Cortex of kidney (tissue), 1 donor: Measurements from ENCODE around the gene SRGAP1.

Experiments used
- DNase-seq: peaks from one replicate; lab custom pipeline; 2025; lab: John Stamatoyannopoulos, UW

Gene SRGAP1

GRCh38 chr12:63966606-63966975 lies 122.1 kb downstream of the SRGAP1 start:
- no peak for DNase-seq

GRCh38 chr12:63967358-63968145 lies 123.1 kb downstream of the SRGAP1 start:
- no peak for DNase-seq

GRCh38 chr12:63968673-63969072 lies 124.2 kb downstream of the SRGAP1 start:
- no peak for DNase-seq

- no peak for DNase-seq
Observed at GRCh38 chr12:63976902-63977395, 132.4 kb downstream of the SRGAP1 start.

- DNase-seq: no peak
Observed at GRCh38 chr12:63977441-63977840, 132.9 kb downstream of the SRGAP1 start.

- no peak for DNase-seq
Observed at GRCh38 chr12:63978519-63978918, 134.0 kb downstream of the SRGAP1 start.

GRCh38 chr12:63980211-63980610 lies 135.7 kb downstream of the SRGAP1 start:
- no peak for DNase-seq

- no peak for DNase-seq
Observed at GRCh38 chr12:63981343-63981742, 136.8 kb downstream of the SRGAP1 start.

- no peak for DNase-seq
Observed at GRCh38 chr12:63982604-63983295, 138.2 kb downstream of the SRGAP1 start.

- DNase-seq: no peak
Observed at GRCh38 chr12:63985456-63985855, 141.0 kb downstream of the SRGAP1 start.

GRCh38 chr12:63985945-63986344 lies 141.4 kb downstream of the SRGAP1 start:
- no peak for DNase-seq

- no peak for DNase-seq
Observed at GRCh38 chr12:63989301-63989845, 144.9 kb downstream of the SRGAP1 start.

- no peak for DNase-seq
Observed at GRCh38 chr12:63990828-63991547, 146.5 kb downstream of the SRGAP1 start.

GRCh38 chr12:63994704-63995103 lies 150.2 kb downstream of the SRGAP1 start:
- DNase-seq: no peak

- no peak for DNase-seq
Observed at GRCh38 chr12:63995512-63995911, 151.0 kb downstream of the SRGAP1 start.

GRCh38 chr12:63996556-63996955 lies 152.1 kb downstream of the SRGAP1 start:
- DNase-seq: no peak

GRCh38 chr12:63997198-63997597 lies 152.7 kb downstream of the SRGAP1 start:
- no peak for DNase-seq

GRCh38 chr12:63998584-63998983 lies 154.1 kb downstream of the SRGAP1 start:
- no peak for DNase-seq

- no peak for DNase-seq
Observed at GRCh38 chr12:63999853-64000252, 155.4 kb downstream of the SRGAP1 start.

- no peak for DNase-seq
Observed at GRCh38 chr12:64001439-64001838, 156.9 kb downstream of the SRGAP1 start.

- no peak for DNase-seq
Observed at GRCh38 chr12:64004641-64005040, 160.1 kb downstream of the SRGAP1 start.

- DNase-seq: no peak
Observed at GRCh38 chr12:64006211-64006825, 161.8 kb downstream of the SRGAP1 start.
